GM18517 (cell line): Measurements from ENCODE around the gene STIM1.
"Not testable (repeated sequence)": the region's sequence is repeated elsewhere in the genome, so short reads cannot be mapped to it uniquely, and the experiment has no call there.

ENCODE experiments used
- ATAC-seq: cut with Tn5 transposase; IDR thresholded peaks from one replicate; pipeline ENCODE4 v1.9.1; 2021; ENCODE audit warnings: mild to moderate bottlenecking, moderate library complexity; ENCODE audit not compliant: unreplicated experiment

The STIM1 gene

DNA sequence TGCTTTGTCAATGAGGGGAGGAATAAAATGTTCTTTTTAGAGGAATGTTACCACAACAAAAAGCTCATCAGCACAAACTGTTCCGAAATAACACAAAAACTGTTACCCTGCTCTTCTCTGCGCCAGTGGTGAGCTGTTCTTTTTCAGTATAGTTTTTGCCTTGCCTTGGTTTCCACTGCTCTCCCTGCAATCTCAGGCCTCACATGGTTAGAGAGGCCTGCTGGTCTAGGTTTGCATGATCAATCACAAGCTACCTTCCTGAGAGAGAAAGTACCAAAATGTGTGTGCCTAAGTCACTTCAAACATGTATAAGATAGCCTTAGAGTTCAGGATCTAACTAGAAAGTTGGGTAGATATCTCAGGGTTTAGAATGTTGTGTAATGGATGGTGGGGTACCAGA is 114.6 kb downstream of the STIM1 start:
- no peak for ATAC-seq

DNA sequence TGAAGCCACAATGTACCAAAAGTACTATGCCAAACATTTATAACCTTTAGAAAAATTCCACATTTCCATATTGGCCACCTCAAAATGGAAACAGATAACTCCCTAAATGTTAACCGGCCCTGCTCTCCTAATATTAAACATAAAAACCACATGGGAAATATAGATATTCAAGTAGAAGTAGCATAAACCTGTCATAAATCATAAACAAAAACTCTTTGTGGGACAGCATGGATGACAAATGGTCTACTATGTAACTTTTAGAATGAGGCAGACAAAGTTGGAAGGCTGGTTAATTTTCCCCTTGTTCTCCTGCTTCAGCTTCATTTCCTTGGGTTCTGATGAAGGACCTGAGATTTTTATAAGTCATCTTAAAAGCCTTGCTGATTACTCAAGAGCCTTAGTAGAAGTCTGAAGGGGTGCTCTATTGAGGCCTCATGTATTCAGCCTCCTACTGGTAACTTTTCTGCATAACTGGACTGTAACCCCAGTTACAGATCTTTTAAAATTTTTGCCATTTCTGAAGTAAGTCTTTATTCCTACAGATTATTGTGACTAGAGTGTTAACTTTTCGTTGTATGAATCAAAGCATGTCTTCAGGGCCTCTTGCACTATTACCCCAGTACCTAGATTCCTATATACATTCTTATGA is 116.4 kb downstream of the STIM1 start:
- no peak for ATAC-seq

- no peak for ATAC-seq
These were observed 117.0 kb downstream of the STIM1 start for GRCh38 chr11:3972431-3972830.

DNA sequence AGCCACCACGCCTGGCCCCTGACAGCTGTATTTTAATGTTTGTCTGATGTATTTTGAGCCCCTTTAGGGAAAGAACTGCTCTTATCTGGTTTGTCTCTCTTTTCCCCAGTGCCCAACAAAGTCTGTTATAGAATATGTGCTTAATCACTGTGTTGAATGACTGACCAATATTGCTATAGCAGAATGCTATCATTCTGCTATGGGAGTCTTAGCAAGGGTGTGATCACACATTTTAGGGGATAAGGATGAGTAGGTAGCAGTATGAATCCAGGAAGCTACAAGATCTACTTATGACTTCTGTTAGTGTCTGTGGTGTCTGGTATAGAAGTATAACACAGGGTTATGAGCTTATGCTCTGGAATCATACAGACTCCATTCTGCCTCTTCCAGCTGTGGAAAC is 121.6 kb downstream of the STIM1 start:
- no peak for ATAC-seq

GRCh38 chr11:3981084-3981633 is 125.7 kb downstream of the STIM1 start:
- no peak for ATAC-seq

GRCh38 chr11:3982431-3982830 is 127.0 kb downstream of the STIM1 start:
- ATAC-seq: no peak

DNA sequence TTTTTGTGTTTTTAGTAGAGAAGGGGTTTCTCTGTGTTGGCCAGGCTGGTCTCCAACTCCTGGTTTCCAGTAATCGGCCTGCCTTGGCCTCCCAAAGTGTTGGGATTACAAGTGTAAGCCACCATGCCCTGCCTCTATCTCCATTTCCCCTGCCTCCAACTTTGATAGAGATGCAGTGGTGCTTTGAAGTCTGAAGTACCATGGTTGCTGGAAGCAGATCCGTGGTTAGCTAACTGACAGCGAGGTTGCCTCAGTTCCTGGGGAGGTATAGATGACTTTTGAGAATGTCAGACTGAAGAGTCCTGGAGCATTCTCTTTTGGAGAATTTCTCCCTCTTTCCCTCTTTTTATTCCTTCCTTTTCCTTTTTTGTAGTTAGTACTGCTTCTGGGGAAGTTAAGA is 127.6 kb downstream of the STIM1 start:
- no peak for ATAC-seq

- no peak for ATAC-seq
These were observed 129.4 kb downstream of the STIM1 start for GRCh38 chr11:3984896-3985295.

DNA sequence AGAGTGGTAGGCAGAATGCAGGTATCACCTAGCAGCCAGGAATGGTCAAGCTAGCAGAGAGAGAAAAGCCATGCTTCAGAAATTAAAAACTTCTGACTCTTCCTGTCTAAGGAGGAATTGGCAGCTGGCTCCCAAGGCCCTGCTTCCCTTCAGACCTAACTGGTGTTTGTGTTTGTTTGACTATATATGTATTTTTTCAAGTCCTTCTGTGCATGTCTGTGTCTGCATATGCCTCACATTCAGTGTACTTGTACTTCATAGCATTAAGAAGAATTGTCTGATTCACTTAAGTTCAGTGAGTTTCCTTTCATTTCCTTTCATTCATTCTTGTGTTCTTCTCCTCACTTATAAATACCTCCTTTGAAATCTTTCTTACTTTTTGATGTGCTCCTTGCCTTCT is 130.2 kb downstream of the STIM1 start:
- ATAC-seq: no peak

DNA sequence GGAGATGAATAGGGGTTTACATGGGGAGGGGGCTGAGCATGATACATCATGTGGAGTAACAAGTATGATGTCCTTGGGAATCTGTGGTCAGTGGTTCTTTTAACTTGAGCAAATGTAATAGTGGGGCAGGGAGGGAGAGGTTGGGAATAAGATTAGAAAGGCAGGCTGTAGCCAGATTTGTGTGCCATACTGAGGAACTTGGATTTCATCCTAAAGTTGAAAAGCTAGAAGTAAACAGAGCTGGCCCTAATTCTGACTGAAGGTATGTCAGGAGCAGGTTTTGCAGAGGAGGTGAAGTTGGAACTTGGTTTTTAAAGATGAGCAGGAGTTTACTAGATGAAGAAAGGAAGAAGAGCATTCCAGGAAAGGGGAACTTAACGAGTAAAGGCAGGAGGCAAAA is 130.8 kb downstream of the STIM1 start:
- ATAC-seq: no peak

GRCh38 chr11:3989276-3989920 is 133.9 kb downstream of the STIM1 start:
- no peak for ATAC-seq

- ATAC-seq: no peak
These were observed 134.4 kb downstream of the STIM1 start for GRCh38 chr11:3989921-3990290.

- no peak for ATAC-seq
These were observed 134.9 kb downstream of the STIM1 start for GRCh38 chr11:3990406-3990805.

GRCh38 chr11:3992964-3993363 is 137.5 kb downstream of the STIM1 start:
- no peak for ATAC-seq

GRCh38 chr11:3994030-3994640 is 138.7 kb downstream of the STIM1 start:
- ATAC-seq: no peak

DNA sequence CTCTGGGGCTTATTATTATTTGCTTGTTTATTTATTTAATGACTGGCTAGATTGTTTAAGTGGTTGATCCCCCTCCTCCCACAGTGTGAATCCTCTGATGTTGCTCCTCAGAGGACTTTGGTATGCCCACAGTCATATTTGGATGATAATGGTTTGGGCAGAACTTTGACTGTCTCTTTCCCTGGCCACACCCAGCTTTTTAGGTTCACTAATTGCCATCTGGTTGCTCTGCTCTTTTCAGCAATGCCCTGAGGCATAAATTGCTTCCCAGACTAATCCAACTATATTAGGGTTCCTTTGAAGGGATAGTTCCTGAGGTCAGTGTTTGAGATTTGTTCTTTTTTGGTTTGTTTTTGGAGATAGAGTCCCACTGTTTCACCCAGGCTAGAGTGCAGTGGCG is 139.8 kb downstream of the STIM1 start:
- no peak for ATAC-seq

DNA sequence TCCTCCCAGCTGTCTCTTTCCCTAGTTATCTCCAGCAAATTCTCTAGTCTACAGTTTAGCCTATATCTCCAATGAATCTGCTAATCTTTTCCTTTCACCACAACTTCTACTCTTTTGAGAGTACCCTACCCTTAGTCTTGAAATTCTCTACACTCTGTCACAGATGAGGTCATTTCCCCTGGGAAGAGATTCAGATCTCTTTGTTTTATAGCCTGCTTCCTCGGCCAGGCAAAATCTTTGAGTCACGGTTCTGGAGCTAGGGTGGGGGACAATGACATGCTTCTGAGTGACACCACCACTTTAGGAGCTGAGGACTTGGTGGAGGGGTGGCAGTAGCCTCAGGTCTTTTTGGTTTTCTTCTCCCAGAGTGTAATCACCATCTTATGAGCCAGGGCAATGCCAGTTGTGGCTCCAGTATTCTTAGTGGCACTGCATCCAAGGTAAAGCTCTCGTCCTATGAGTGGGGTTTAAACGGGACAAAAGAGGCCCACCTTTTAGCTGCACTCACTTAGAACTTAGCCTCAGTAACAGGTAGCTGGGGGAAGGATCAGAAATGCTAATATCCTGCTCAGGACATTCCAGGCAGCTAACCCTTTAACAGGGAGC is 140.6 kb downstream of the STIM1 start:
- no peak for ATAC-seq

DNA sequence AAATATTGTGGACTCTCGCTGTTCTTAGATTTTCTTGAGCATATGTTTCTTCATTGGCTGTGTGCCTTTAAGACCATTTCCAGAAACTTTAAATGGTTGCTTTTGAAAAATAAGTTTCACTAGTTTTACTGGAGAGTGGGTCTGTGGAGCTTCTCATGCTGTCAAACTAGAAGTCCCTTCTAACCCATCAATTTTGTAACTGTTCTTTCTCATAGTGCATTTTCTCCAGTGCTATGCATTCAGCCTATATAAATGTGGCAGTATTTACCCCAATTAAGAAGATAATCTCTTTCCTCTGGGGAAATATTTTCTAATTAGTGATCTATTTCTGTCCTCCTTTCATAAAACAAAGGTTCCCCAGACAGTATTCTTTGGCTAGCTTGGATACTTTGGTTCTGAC is 141.2 kb downstream of the STIM1 start:
- ATAC-seq: no peak

DNA sequence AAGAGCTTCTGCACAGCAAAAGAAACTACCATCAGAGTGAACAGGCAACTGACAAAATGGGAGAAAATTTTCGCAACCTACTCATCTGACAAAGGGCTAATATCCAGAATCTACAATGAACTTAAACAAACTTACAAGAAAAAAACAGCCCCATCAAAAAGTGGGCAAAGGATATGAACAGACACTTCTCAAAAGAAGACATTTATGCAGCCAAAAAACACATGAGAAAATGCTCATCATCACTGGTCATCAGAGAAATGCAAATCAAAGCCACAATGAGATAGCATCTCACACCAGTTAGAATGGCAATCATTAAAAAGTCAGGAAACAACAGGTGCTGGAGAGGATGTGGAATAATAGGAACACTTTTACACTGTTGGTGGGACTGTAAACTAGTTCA is 149.3 kb downstream of the STIM1 start:
- ATAC-seq: not testable (repeated sequence)

DNA sequence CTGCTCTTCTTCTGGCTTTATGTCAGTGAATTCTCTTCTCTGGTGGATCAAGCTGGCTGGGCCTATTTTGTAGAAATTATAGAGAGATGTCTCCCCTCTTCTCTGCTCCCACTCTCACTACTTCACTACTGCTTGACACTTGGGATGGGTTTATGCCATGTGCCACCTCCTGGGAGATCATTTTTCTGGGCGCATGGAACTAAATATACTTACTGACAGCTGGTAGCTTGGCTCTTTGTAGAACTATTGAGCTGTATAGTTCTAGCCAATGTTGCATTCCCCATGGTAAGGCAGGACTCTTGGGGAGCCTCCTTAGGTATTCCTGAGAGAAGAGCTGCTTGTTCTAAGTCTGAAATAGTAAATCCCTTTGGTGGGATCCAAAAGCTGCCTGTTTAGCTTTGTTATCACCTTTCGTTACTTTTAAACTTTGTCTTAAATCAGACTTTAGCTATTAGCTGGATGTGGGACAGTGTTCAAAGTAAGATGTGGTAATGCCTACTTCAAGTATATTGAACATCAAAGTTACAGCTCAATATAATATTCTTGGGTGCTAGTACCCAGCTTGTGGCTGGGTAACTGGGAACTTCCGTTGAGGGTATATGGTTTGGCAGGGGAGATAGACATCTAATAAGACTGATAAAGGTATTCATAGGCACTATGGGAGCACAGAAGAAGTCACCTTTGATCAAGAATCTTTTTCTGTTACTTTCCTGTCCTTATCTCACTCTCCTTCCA is 151.6 kb downstream of the STIM1 start:
- ATAC-seq: no peak

DNA sequence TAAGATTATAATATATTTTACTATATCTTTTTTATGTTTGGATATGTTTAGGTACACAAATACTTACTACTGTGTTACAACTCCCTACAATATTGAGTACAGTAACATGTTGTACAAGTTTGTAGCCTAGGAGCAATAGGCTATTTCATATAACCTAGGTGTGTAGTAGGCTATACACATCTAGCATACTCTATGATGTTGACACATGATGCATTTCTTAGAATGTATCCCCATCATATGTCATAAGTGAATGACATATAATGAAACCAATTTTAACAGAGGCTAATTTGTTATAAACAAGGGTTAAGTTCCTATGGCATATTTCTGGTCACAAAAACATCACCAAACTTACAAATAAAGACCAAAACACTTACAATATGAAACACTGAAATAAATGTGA is 152.7 kb downstream of the STIM1 start:
- ATAC-seq: no peak
